ENCODE data around the gene ARHGAP45. TPM values are rescaled to one million over a fixed set of nuclear protein-coding genes. Genes with fewer than 3 reads are reported as not detected.

The ARHGAP45 gene
- total and polyA plus RNA-seq, 9 of the 15 experiments (the other 6 are each of a cell fraction or from before 2014, with no cell fraction given), result 0.08 to 22.1 (median 4.2) TPM

- no TSS peak for BruUV-seq (replicated peaks)
- Histone ChIP-seq H3K9ac (ENCODE audit: insufficient read depth in 1 of 2, low read depth in 2 of 2, low read length in 2 of 2) (peak overlapping the region in 1 of 2 experiments; percentile 31; a peak in 2 of 4 replicates), H3K27me3 (ENCODE audit: control insufficient read depth in 2 of 2, insufficient read depth in 2 of 2, low read length in 2 of 2) (no peaks in the 10 kb centered on the region), H2AFZ (ENCODE audit: low read depth, low read length) (no peak overlapping the region), H3K4me1 (replicated peaks in 1 of 2; ENCODE audit: control insufficient read depth in 2 of 2, insufficient read depth in 2 of 2, low read length in 2 of 2) (peaks cover 6 to 76% of the 10 kb centered on the region in 2 experiments), H3K9me1 (ENCODE audit: control insufficient read depth, insufficient read depth, low read length) (peaks cover 3% of the 10 kb centered on the region), H3K36me3 (ENCODE audit: control insufficient read depth, insufficient read depth, low read length) (peaks cover 60% of the 10 kb centered on the region; the same call in 2 of the 3 replicates), H3K4me2 (ENCODE audit: insufficient read depth, low read length) (no peak overlapping the region), H3K79me2 (ENCODE audit: control insufficient read depth, insufficient read depth, low read length) (no peaks in the 10 kb centered on the region), H4K20me1 (replicated peaks; ENCODE audit: control insufficient read depth, insufficient read depth, low read length) (no peaks in the 10 kb centered on the region), H3K9me3 (replicated peaks; ENCODE audit: control insufficient read depth, insufficient read depth, low read depth, low read length) (no peaks in the 10 kb centered on the region), H3K4me3 (no peak overlapping the region), H3K27ac (ENCODE audit: extremely low read depth, low read depth, low read length) (no peak overlapping the region)
- FAIRE-seq (no peak), DNase-seq (ENCODE audit: extremely low read depth in 1 of 4, low spot score in 3 of 4) (no peak), ATAC-seq (no peak)
- 72% methylated on average over 23 of the region's 38 CpGs for whole genome bisulfite sequencing (ENCODE audit: insufficient coverage, low coverage, missing lambda C conversion rate)
- ChIA-PET POLR2A (interaction anchor here (1.4 to 5.3 kb wide), 4 partner anchors 9 to 44 kb away, joined by 4 to 45 read pairs (median 8); partner anchors contain the start of genes GPX4 and POLR2E), CTCF (ENCODE audit: low intra/inter-chr PET ratio) (no interaction called here)
- in situ Hi-C loops (cut with MboI), result no loop called here
- intact Hi-C loops (cut with micrococcal nuclease), result no loop called here
- TF ChIP-seq POLR2AphosphoS2 (IDR thresholded peaks at IDR 0.05; ENCODE audit: low read length) (peak; percentile 86; the same call in 1 of the 2 replicates), ZNF778 (CRISPR knock-in tag; IDR thresholded peaks at IDR 0.05) (no peak), TAF15 (IDR thresholded peaks at IDR 0.05; ENCODE audit: low read depth, low read length) (no peak), HDAC6 (IDR thresholded peaks at IDR 0.05; ENCODE audit: low read depth, low read length) (no peak), ZNF57 (CRISPR knock-in tag; IDR thresholded peaks at IDR 0.05) (no peak), SPI1 (IDR thresholded peaks at IDR 0.05; ENCODE audit: borderline replicate concordance, low read depth, low read length) (no peak), ZNF584 (CRISPR knock-in tag; IDR thresholded peaks at IDR 0.05; ENCODE audit: low read depth) (no peak), WHSC1 (IDR thresholded peaks at IDR 0.05; ENCODE audit: low read length) (no peak), RBM22 (IDR thresholded peaks at IDR 0.05; ENCODE audit: low read depth, low read length, poor library complexity, severe bottlenecking) (peak; percentile 71), YY1 (IDR thresholded peaks at IDR 0.05; ENCODE audit: borderline replicate concordance in 1 of 3, control insufficient read depth in 1 of 3, extremely low read depth in 1 of 3, insufficient read depth in 3 of 3, insufficient read length in 1 of 3, insufficient replicate concordance in 2 of 3, low read depth in 1 of 3, low read length in 2 of 3) (no peak), ZBTB5 (IDR thresholded peaks at IDR 0.05) (no peak), TCF7 (IDR thresholded peaks at IDR 0.05; ENCODE audit: borderline replicate concordance) (no peak), BCOR (IDR thresholded peaks at IDR 0.05) (no peak), ZNF76 (CRISPR knock-in tag; IDR thresholded peaks at IDR 0.05; ENCODE audit: borderline replicate concordance) (no peak), MNT (conservative IDR thresholded peaks at IDR 0.05) (no peak), ZNF347 (CRISPR knock-in tag; IDR thresholded peaks at IDR 0.05; ENCODE audit: low read depth) (no peak), STAT5B (CRISPR knock-in tag; IDR thresholded peaks at IDR 0.05) (no peak), RBFOX2 (IDR thresholded peaks at IDR 0.05; ENCODE audit: low read depth, low read length) (peak; percentile 61), FIP1L1 (IDR thresholded peaks at IDR 0.05; ENCODE audit: low read depth, low read length, poor library complexity, severe bottlenecking) (peak; percentile 85)
These were observed 18.9 kb downstream of the ARHGAP45 start for GRCh38 chr19:1085676-1086442.
